ENCODE measurements around the gene DQX1. TPM values are rescaled to one million over a fixed set of nuclear protein-coding genes. Genes with fewer than 3 reads are reported as not detected.

Gene DQX1
- polyA plus RNA-seq, 1 donor (not counting 4 experiments of a cell fraction or from before 2014, with no cell fraction given): 5.9 TPM

GRCh38 chr2:74504591-74504990, 21.4 kb downstream of the DQX1 start:
- no peaks in the 10 kb centered on the region for H3K9me3 ChIP-seq (ENCODE audit: control insufficient read depth, low read depth, low read length)
- H3K27ac ChIP-seq (ENCODE audit: control insufficient read depth, insufficient read depth, low read length): no peak overlapping the region

GRCh38 chr2:74503506-74504475, 22.2 kb downstream of the DQX1 start:
- H3K27ac ChIP-seq (ENCODE audit: control insufficient read depth, insufficient read depth, low read length): peak overlapping the region; percentile 30
- peak overlapping the region; percentile 84 for H2AFZ ChIP-seq (ENCODE audit: control insufficient read depth, low read length)
- peaks cover 16% of the 10 kb centered on the region for H3K79me2 ChIP-seq (ENCODE audit: control insufficient read depth, insufficient read depth, low read length)
- no peak for FAIRE-seq
- peaks cover 37% of the 10 kb centered on the region for H3K4me1 ChIP-seq (ENCODE audit: control insufficient read depth, extremely low read depth, insufficient read depth, low read length)
- H3K9ac ChIP-seq (ENCODE audit: control insufficient read depth, extremely low read depth, insufficient read depth, low read length): peak overlapping the region; percentile 64
- dilution Hi-C loops (cut with MboI; ENCODE audit: extremely low pct_ligation_motif_present, low sequenced_read_pairs): no loop called here
- H3K9me1 ChIP-seq (ENCODE audit: control insufficient read depth, extremely low read depth, insufficient read depth, low read length): no peaks in the 10 kb centered on the region
- peaks cover 27% of the 10 kb centered on the region for H3K27me3 ChIP-seq (ENCODE audit: control insufficient read depth, extremely low read depth, insufficient read depth, low read length)
- no peaks in the 10 kb centered on the region for H3K9me3 ChIP-seq (ENCODE audit: control insufficient read depth, low read depth, low read length)
- H4K20me1 ChIP-seq (ENCODE audit: control insufficient read depth, extremely low read depth, insufficient read depth, low read length): no peaks in the 10 kb centered on the region
- peak overlapping the region; percentile 94 for H3K4me2 ChIP-seq (ENCODE audit: control insufficient read depth, extremely low read depth, insufficient read depth, low read depth, low read length)
- peak overlapping the region in 1 of 3 experiments; percentile 70 for H3K4me3 ChIP-seq (ENCODE audit: control insufficient read depth in 2 of 3, extremely low read depth in 1 of 3, insufficient read depth in 2 of 3, low read depth in 1 of 3, low read length in 3 of 3)
- peaks cover 9 to 10% of the 10 kb centered on the region in 2 experiments for H3K36me3 ChIP-seq (ENCODE audit: control insufficient read depth in 2 of 2, extremely low read depth in 1 of 2, insufficient read depth in 2 of 2, low read length in 2 of 2)
- TF ChIP-seq CTCF (optimal IDR thresholded peaks at IDR 0.05 in 1 of 3, IDR thresholded peaks at IDR 0.05 in 1 of 3, conservative IDR thresholded peaks at IDR 0.05 in 1 of 3; ENCODE audit: extremely low read depth in 1 of 3, insufficient read depth in 2 of 3, low read length in 3 of 3): no peak
- no peak for TF ChIP-seq EZH2 (IDR thresholded peaks at IDR 0.05; ENCODE audit: low read length)
- DNase-seq (ENCODE audit: low read depth, low spot score): no peak

More at GRCh38 chr2:74504591-74504990, 21.4 kb downstream of the DQX1 start:
- Histone ChIP-seq H3K36me3 (ENCODE audit: control insufficient read depth in 2 of 2, extremely low read depth in 1 of 2, insufficient read depth in 2 of 2, low read length in 2 of 2) (peaks cover 9 to 10% of the 10 kb centered on the region in 2 experiments), H3K4me1 (ENCODE audit: control insufficient read depth, extremely low read depth, insufficient read depth, low read length) (peaks cover 33% of the 10 kb centered on the region), H4K20me1 (ENCODE audit: control insufficient read depth, extremely low read depth, insufficient read depth, low read length) (no peaks in the 10 kb centered on the region), H3K4me2 (ENCODE audit: control insufficient read depth, extremely low read depth, insufficient read depth, low read depth, low read length) (no peak overlapping the region), H3K9ac (ENCODE audit: control insufficient read depth, extremely low read depth, insufficient read depth, low read length) (no peak overlapping the region), H3K79me2 (ENCODE audit: control insufficient read depth, insufficient read depth, low read length) (peaks cover 16% of the 10 kb centered on the region), H3K9me1 (ENCODE audit: control insufficient read depth, extremely low read depth, insufficient read depth, low read length) (no peaks in the 10 kb centered on the region), H3K4me3 (ENCODE audit: control insufficient read depth in 2 of 3, extremely low read depth in 1 of 3, insufficient read depth in 2 of 3, low read depth in 1 of 3, low read length in 3 of 3) (no peak overlapping the region), H2AFZ (ENCODE audit: control insufficient read depth, low read length) (no peak overlapping the region), H3K27me3 (ENCODE audit: control insufficient read depth, extremely low read depth, insufficient read depth, low read length) (peaks cover 19% of the 10 kb centered on the region)
- no peak for TF ChIP-seq EZH2 (IDR thresholded peaks at IDR 0.05; ENCODE audit: low read length)
- TF ChIP-seq CTCF (optimal IDR thresholded peaks at IDR 0.05 in 1 of 3, IDR thresholded peaks at IDR 0.05 in 1 of 3, conservative IDR thresholded peaks at IDR 0.05 in 1 of 3; ENCODE audit: extremely low read depth in 1 of 3, insufficient read depth in 2 of 3, low read length in 3 of 3): no peak
- FAIRE-seq (no peak), DNase-seq (ENCODE audit: low read depth, low spot score) (no peak)
- dilution Hi-C loops (cut with MboI; ENCODE audit: extremely low pct_ligation_motif_present, low sequenced_read_pairs): no loop called here

Data from keratinocyte (primary cell).